Loucy (cell line): ENCODE results near the gene MGLL.
A peak's percentile ranks its signal among the peaks of the same experiment; 100 is the strongest.
"Not testable (repeated sequence)": the region's sequence is repeated elsewhere in the genome, so short reads cannot be mapped to it uniquely, and the experiment has no call there.

Experiments used
- H2AFZ ChIP-seq: fragments of 200-600 bp; sonication (generic); 2 replicates; pipeline ENCODE4 v1.6.0; 2016; ENCODE audit warnings: antibody characterized with exemption, mild to moderate bottlenecking, low read length, moderate library complexity
- H3F3A ChIP-seq: fragments of 200-600 bp; 2 replicates; pipeline ENCODE4 v1.6.0; 2016; ENCODE audit warnings: antibody characterized with exemption, low read depth, mild to moderate bottlenecking
- H3K27me3 ChIP-seq: fragments of 200-600 bp; sonication (generic); 2 replicates; pipeline ENCODE4 v1.6.1; 2014; ENCODE audit warnings: low read length, mild to moderate bottlenecking; ENCODE audit not compliant: insufficient read depth, poor library complexity, severe bottlenecking
- H3K36me3 ChIP-seq: fragments of 200-600 bp; sonication (generic); 2 replicates; pipeline ENCODE4 v1.6.1; 2016; ENCODE audit warnings: low read length; ENCODE audit not compliant: insufficient read depth
- H3K4me1 ChIP-seq: fragments of 200-600 bp; sonication (generic); 2 replicates; pipeline ENCODE4 v1.5.1; 2014; ENCODE audit warnings: low read length, mild to moderate bottlenecking; ENCODE audit not compliant: insufficient read depth, poor library complexity, severe bottlenecking
- H3K4me2 ChIP-seq: fragments of 200-600 bp; sonication (generic); 2 replicates; pipeline ENCODE4 v1.6.0; 2014; ENCODE audit warnings: antibody characterized with exemption, low read length, low read depth, mild to moderate bottlenecking; ENCODE audit not compliant: poor library complexity, severe bottlenecking
- H3K4me3 ChIP-seq: fragments of 200-600 bp; sonication (generic); 2 replicates; pipeline ENCODE4 v1.5.1; 2014; ENCODE audit warnings: low read length, mild to moderate bottlenecking, mixed read lengths; ENCODE audit not compliant: poor library complexity, severe bottlenecking
- H3K79me2 ChIP-seq: fragments of 200-600 bp; sonication (generic); 2 replicates; pipeline ENCODE4 v1.6.1; 2014; ENCODE audit warnings: low read length; ENCODE audit not compliant: insufficient read depth
- H3K9ac ChIP-seq: fragments of 200-600 bp; sonication (generic); 2 replicates; pipeline ENCODE4 v1.6.0; 2014; ENCODE audit warnings: mild to moderate bottlenecking, low read depth, low read length, moderate library complexity; ENCODE audit not compliant: poor library complexity, severe bottlenecking
- H3K9me2 ChIP-seq: fragments of 200-600 bp; sonication (generic); replicated peaks from 2 replicates; pipeline ENCODE4 v1.6.1; 2016; ENCODE audit warnings: low read depth, low read length, mixed read lengths
- H3K9me3 ChIP-seq: fragments of 200-600 bp; sonication (generic); 2 replicates; pipeline ENCODE4 v1.6.1; 2014; ENCODE audit warnings: mild to moderate bottlenecking, antibody characterized with exemption, low read length, low read depth; ENCODE audit not compliant: insufficient read depth
- H4K20me1 ChIP-seq: fragments of 200-600 bp; sonication (generic); 2 replicates; pipeline ENCODE4 v1.6.0; 2014; ENCODE audit warnings: antibody characterized with exemption, low read length, mild to moderate bottlenecking; ENCODE audit not compliant: insufficient read depth, poor library complexity, severe bottlenecking
- EZH2phosphoT487 ChIP-seq: fragments of 200-600 bp; IDR thresholded peaks from 2 replicates; pipeline ENCODE4 v1.6.1; 2018; ENCODE audit warnings: antibody characterized with exemption, mild to moderate bottlenecking, moderate library complexity, borderline replicate concordance
- TF ChIP-seq, protein P1 (sequence below): fragments of 200-600 bp; sonication (generic); conservative IDR thresholded peaks from 2 replicates; pipeline ENCODE4 v1.5.1; 2014; ENCODE audit warnings: mild to moderate bottlenecking, antibody characterized with exemption, low read length

The MGLL gene

DNA sequence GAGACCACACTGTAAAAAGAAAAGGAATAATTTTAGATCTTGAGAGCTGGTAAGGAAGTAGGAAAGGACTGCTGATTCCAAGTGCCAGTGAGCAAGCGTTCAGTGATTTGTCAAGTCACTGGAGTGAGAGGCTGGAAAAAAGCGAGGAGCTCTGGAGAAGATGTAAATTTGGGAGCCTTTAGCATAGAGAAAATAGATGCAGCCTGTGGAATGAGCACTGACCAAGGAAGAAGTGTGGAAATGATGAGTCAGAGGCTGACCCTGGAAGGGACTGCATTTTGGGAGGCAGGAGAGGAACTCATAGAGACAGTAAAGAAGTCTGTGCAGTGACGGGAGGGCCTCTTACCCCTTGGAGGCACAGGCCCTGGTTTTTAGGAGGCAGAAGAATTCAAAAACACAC lies 166.7 kb downstream of the MGLL start:
- no peaks in the 10 kb centered on the region for H3K27me3 ChIP-seq
- H3K9me2 ChIP-seq = no peaks in the 10 kb centered on the region
- no peak overlapping the region for H3K4me2 ChIP-seq
- no peaks in the 10 kb centered on the region for H3K4me1 ChIP-seq
- H3K4me3 ChIP-seq = no peak overlapping the region
- H3K79me2 ChIP-seq = no peaks in the 10 kb centered on the region
- no peak overlapping the region for H2AFZ ChIP-seq
- no peaks in the 10 kb centered on the region for H3K9me3 ChIP-seq
- TF ChIP-seq EZH2phosphoT487 = no peak
- TF ChIP-seq, protein P1, sequence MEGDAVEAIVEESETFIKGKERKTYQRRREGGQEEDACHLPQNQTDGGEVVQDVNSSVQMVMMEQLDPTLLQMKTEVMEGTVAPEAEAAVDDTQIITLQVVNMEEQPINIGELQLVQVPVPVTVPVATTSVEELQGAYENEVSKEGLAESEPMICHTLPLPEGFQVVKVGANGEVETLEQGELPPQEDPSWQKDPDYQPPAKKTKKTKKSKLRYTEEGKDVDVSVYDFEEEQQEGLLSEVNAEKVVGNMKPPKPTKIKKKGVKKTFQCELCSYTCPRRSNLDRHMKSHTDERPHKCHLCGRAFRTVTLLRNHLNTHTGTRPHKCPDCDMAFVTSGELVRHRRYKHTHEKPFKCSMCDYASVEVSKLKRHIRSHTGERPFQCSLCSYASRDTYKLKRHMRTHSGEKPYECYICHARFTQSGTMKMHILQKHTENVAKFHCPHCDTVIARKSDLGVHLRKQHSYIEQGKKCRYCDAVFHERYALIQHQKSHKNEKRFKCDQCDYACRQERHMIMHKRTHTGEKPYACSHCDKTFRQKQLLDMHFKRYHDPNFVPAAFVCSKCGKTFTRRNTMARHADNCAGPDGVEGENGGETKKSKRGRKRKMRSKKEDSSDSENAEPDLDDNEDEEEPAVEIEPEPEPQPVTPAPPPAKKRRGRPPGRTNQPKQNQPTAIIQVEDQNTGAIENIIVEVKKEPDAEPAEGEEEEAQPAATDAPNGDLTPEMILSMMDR = no peak
- no peaks in the 10 kb centered on the region for H3F3A ChIP-seq
- no peaks in the 10 kb centered on the region for H3K36me3 ChIP-seq
- no peak overlapping the region for H3K9ac ChIP-seq
- H4K20me1 ChIP-seq = no peaks in the 10 kb centered on the region

GRCh38 chr3:127654993-127655392 lies 167.3 kb downstream of the MGLL start:
- H2AFZ ChIP-seq, H3K27me3 ChIP-seq, H3F3A ChIP-seq, H3K9ac ChIP-seq, H3K9me3 ChIP-seq, H3K4me1 ChIP-seq, H3K79me2 ChIP-seq, H3K4me2 ChIP-seq, H3K9me2 ChIP-seq, H3K36me3 ChIP-seq, H4K20me1 ChIP-seq, H3K4me3 ChIP-seq: not testable (repeated sequence)

- no peaks in the 10 kb centered on the region for H3F3A ChIP-seq
- no peak overlapping the region for H3K4me3 ChIP-seq
- no peaks in the 10 kb centered on the region for H3K36me3 ChIP-seq
- TF ChIP-seq, protein P1 = no peak
- TF ChIP-seq EZH2phosphoT487 = no peak
- no peaks in the 10 kb centered on the region for H3K9me3 ChIP-seq
- H3K4me1 ChIP-seq = no peaks in the 10 kb centered on the region
- H4K20me1 ChIP-seq = no peaks in the 10 kb centered on the region
- no peaks in the 10 kb centered on the region for H3K27me3 ChIP-seq
- H3K4me2 ChIP-seq = no peak overlapping the region
- no peak overlapping the region for H3K9ac ChIP-seq
- no peak overlapping the region for H2AFZ ChIP-seq
- no peaks in the 10 kb centered on the region for H3K9me2 ChIP-seq
- no peaks in the 10 kb centered on the region for H3K79me2 ChIP-seq
These were observed 167.9 kb downstream of the MGLL start for GRCh38 chr3:127654374-127654773.

DNA sequence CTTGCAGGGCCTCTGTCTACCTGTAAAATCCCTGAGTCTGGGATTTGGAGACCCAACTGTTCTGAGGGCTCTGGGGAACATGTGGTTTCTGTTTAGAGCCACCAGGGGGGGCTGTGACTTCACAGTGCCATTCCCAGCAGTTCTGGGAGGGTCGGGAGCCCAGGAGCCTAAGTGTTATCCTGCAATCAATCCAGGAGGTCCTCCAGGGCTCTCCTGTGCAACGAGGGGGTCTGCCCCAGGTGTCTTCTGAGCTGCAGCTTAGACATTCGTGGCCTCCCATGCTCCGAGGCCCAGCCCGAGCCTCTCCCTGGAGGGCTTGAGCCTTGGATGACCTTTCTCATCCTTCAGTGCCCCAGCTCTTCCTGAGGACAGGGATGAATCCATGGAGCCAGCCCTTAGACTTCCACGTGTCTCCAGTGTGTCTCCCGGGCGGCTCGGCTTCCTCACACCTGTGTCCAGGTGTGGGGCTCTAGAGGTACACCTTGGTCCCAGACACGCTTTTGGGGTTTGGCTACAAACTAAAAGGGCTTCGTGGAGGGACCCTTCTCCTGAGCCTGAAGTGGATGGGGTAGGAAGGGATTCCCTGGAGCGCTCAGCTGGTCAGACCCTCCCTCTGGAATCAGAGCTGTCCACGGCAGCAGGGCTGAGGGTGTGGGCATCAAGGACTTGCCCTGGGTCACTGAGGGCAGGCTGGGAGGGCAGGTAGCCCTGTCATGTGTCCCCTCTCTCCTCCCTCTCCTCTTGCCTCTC lies 169.9 kb downstream of the MGLL start:
- Histone ChIP-seq H3K36me3 (no peaks in the 10 kb centered on the region), H3K79me2 (no peaks in the 10 kb centered on the region), H3K9ac (no peak overlapping the region), H3K27me3 (no peaks in the 10 kb centered on the region), H3F3A (no peaks in the 10 kb centered on the region), H3K9me3 (no peaks in the 10 kb centered on the region), H3K4me3 (no peak overlapping the region), H3K9me2 (no peaks in the 10 kb centered on the region), H4K20me1 (no peaks in the 10 kb centered on the region), H2AFZ (no peak overlapping the region; the same call in 1 of the 2 replicates), H3K4me2 (no peak overlapping the region), H3K4me1 (no peaks in the 10 kb centered on the region)
- TF ChIP-seq, protein P1 = peak; percentile 92
- TF ChIP-seq EZH2phosphoT487 = no peak
